B cell (primary cell): Measurements from ENCODE around the gene HS1BP3.

ENCODE experiments used
- EZH2 ChIP-seq: IDR thresholded peaks from 2 replicates; pipeline ENCODE4 v1.6.1; 2012; ENCODE audit warnings: borderline replicate concordance, low read depth, mild to moderate bottlenecking, moderate library complexity, low read length; ENCODE audit not compliant: insufficient read depth, poor library complexity, severe bottlenecking
- TF ChIP-seq, protein P1 (sequence below): fragments of 200-600 bp; IDR thresholded peaks from one replicate; pipeline ENCODE4 v1.8.0; 2022; ENCODE audit warnings: antibody characterized with exemption, mild to moderate bottlenecking

DNA sequence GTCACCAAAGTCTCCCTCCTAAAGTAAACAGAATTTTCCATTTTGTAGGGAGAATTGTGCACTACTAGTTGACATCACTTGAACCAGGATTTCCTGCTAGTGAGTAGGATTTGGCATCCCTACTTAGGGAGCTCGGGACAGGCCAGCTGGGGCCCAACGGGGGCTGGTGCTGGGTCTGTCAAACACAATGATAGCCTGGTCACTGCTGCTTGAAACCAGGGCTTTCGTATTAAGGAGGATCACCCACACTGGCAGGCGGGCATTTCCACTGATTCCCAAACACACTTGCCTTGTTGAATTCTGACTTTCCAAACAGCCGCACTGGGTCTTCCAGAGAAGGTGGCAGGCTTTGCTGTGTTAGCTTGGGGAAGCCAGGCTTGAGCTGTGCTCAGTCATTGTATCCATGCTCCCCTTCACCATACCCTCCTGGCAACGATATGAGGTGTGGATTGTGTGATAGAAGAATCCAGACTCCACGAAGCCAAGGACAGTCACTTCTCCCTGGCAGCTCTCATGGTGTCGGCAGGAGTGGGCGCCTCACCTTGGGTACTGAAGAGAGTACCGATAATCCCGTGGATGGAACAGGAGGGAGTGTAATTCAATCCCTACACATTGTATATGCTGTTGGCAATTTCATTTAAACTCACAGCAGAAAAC lies 23.5 kb upstream of the HS1BP3 start:
- TF ChIP-seq, protein P1, sequence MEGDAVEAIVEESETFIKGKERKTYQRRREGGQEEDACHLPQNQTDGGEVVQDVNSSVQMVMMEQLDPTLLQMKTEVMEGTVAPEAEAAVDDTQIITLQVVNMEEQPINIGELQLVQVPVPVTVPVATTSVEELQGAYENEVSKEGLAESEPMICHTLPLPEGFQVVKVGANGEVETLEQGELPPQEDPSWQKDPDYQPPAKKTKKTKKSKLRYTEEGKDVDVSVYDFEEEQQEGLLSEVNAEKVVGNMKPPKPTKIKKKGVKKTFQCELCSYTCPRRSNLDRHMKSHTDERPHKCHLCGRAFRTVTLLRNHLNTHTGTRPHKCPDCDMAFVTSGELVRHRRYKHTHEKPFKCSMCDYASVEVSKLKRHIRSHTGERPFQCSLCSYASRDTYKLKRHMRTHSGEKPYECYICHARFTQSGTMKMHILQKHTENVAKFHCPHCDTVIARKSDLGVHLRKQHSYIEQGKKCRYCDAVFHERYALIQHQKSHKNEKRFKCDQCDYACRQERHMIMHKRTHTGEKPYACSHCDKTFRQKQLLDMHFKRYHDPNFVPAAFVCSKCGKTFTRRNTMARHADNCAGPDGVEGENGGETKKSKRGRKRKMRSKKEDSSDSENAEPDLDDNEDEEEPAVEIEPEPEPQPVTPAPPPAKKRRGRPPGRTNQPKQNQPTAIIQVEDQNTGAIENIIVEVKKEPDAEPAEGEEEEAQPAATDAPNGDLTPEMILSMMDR: no peak
- no peak for TF ChIP-seq EZH2
